Measurements from ENCODE around the gene PTPN23.

GRCh38 chr3:47394140-47394870 is 13.5 kb downstream of the PTPN23 start:
- TF ChIP-seq ARNT (IDR thresholded peaks at IDR 0.05) = no peak
- no peak for TF ChIP-seq CTBP1 (IDR thresholded peaks at IDR 0.05; ENCODE audit: borderline replicate concordance)
- no peak for TF ChIP-seq FOXA1 (IDR thresholded peaks at IDR 0.05)
- no peak for TF ChIP-seq NFRKB (IDR thresholded peaks at IDR 0.05)
- no peak for TF ChIP-seq SUZ12 (IDR thresholded peaks at IDR 0.05)
- TF ChIP-seq FOXK2 (IDR thresholded peaks at IDR 0.05) = no peak
- no peak for TF ChIP-seq ELF4 (IDR thresholded peaks at IDR 0.05)
